Stimulated activated CD4-positive, alpha-beta T cell treated with anti-CD3 and anti-CD28 coated beads, TNF-alpha, amount 100 ng/mL, for 1 hour (primary cell): Measurements from ENCODE around the gene HDAC1.
"Not testable (repeated sequence)": the region's sequence is repeated elsewhere in the genome, so short reads cannot be mapped to it uniquely, and the experiment has no call there.

ENCODE experiments used
- DNase-seq, 3 donors: peaks; one replicate each; pipeline ENCODE4 v3.0.0-alpha.2; 2020; ENCODE audit warnings: low read depth in 3 of 3, low spot score in 1 of 3

The HDAC1 gene

DNA sequence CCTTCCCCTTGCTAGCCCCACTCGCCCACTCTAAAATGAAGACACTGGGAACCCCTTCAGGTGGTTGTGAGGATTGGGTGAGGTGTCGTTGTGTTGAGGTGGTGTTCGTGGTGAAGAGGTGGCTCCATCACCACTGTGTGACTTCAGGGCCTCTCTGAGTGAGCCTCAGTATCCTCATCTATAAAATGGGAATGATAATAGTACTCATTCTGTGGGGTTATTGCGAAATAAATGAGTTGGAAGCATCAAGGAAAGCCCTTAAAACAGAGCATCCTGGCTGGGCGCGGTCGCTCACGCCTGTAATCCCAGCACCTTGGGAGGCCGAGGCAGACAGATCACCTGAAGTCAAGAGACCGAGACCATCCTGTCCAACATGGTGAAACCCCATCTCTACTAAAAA is 50.8 kb downstream of the HDAC1 start:
- no peak for DNase-seq

DNA sequence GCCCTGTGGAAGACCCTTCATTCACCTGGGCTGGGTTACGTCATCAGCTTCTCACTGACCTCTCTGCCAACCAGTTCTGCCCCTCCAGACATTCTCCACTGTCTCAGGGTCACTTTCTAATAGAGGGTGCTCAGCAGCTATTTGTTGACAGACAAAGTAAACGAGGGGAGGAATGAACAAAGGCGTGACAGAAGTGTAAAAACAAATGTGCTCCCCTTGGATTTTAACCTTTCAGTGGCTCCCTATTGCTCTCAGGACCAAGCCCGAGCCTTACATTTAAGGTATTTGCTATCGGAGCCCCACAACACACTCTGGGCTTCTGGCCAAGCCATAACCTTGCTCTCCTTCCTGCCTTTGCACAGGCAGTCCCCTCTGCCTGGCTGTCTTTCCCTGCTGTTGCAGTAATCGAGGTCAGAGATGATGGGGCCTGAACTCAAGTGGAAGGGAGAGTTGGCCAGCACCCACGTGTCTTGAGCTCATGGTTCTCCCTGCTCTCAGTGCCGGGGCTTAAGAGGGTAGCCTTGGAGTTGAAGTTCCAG is 53.5 kb downstream of the HDAC1 start:
- no peak for DNase-seq

DNA sequence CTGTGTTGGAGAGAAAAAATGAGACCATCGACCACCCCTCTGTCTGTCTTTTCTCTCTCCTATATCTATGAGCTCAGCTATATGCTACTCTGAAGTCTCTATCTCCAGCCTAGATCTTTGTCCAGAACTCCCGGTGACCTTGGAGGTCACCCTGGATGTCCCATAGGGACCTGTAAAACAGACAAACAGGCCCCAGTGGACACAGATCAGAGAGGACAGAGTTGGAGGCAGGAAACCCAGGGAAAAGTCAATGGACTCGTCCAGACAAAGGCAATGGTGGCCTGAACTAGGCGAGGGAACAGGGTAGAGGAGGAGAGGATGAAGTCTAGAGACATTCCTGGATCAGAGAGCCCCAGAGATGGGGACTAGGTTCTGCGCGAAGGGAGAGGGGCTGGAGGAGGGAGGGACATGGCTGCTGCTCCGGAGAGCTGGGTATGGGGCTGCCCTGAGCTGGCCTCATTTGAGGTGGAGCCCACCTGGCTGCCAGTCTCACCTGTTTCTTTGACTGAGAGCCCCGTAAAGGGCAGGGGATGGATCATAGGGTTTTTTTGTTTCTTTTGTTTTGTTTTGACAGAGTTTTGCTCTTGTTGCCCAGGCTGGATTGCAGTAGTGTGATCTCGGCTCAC is 54.8 kb downstream of the HDAC1 start:
- DNase-seq: no peak

GRCh38 chr1:32349211-32349708 is 57.4 kb downstream of the HDAC1 start:
- no peak for DNase-seq

GRCh38 chr1:32350785-32351398 is 59.0 kb downstream of the HDAC1 start:
- peak in 2 of 3 donors; percentile 44 to 75 for DNase-seq

DNA sequence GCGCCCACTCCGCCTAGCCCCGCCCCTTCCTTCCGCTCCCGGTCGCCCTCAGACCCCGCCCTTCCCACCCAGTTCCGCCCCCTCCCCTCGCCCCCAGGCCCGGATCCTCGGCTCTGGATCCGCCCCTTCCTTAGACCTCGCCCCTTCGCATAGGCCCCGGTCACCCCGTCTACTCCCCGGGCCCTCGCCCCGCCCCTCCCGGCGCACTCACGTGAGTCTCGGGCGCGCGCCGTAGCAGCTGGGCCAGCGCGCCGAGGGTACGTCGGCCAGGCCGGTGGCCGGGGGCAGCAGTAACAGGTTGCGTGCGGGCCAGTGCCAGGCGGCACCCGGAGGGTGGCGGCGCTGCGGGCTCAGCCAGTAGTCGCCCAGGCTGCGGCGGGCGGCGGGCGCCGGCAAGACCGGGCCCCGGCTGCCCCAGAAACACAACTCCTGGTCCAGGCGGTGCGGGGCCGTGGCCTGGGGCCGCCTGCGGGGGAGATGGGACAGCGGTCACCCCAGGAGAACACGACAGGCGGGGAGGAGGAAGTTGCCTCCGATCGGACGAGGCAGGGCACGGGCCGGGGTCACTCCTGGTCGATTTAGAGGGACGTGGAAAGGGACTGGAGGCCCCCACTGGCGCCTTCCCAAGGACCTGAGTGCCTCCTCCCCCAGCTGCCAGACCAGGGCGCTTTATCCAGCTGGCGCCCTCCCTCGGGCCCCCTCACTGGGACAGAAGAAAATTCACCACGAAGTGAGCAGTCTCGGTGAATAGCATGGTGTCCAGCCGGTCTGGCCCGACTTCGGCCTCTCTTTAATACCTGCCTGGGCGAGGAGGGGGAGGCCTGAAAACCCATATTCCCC is 59.7 kb downstream of the HDAC1 start:
- DNase-seq: peak; percentile 81 to 89 (median 86)

- DNase-seq: no peak
Observed at GRCh38 chr1:32352239-32352745, 60.4 kb downstream of the HDAC1 start.

GRCh38 chr1:32352831-32353383 is 61.0 kb downstream of the HDAC1 start:
- DNase-seq: no peak

DNA sequence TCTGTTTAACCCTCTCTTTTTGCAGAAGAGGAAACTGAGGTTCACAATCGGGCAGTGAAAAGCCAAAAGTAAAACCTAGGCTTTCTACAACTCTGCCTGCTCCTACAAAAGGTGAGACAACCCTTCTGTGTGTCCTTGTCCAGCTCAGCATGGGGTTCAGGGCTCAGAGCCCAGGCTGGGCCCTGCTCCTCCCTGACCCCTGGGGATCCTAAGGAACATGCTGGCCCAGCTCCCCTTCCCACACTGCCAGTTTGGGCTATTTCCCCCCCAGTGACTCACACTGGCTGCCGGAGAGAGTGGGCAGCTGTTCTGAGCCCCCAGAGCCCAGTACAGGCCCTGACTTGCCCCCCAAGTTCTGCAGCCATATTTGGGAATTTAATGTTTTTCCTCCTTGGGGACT is 61.5 kb downstream of the HDAC1 start:
- no peak for DNase-seq

GRCh38 chr1:32353886-32354570 is 62.1 kb downstream of the HDAC1 start:
- no peak for DNase-seq

GRCh38 chr1:32355778-32356177 is 63.9 kb downstream of the HDAC1 start:
- not testable (repeated sequence) for DNase-seq

DNA sequence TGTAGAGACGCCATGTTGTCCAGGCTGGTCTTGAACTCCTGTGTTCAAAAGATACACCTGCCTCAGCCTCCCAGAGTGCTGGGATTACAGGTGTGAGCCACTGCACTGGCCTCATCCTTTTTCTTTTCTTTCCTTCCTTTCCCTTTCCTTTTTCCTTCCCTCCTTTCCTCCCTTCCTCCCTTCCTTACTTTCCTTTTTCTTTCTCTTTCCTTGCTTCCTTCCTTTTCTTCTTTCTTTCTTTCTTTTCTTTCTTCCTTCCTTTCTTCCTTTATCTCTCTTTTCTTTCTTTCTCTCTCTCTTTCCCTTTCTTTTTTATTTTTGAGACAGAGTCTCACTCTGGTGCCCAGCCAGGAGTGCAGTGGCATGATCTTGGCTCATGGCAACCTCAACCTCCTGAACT is 64.6 kb downstream of the HDAC1 start:
- DNase-seq: no peak

GRCh38 chr1:32357614-32358013 is 65.7 kb downstream of the HDAC1 start:
- no peak for DNase-seq

DNA sequence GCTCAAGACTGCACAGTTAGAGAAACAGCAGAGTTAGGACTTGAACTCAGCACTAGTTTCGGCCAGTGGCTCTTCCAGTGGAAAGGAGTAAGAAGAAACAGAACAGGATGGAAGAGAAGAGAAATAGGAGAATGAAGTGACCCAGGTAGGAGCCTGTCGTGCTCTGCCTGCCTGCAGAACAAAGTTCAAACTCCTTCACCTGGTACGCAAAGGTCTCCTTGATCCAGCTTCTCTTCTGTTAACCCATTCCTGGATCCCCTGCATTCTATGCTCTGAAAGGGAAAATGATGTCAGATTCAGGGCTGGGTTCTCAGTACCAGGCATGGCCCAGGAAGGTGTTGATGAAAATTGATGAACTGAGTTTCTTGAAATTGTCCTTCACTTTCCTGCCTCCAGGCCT is 66.6 kb downstream of the HDAC1 start:
- no peak for DNase-seq

- DNase-seq: no peak
Observed at GRCh38 chr1:32361308-32361673, 69.4 kb downstream of the HDAC1 start.

DNA sequence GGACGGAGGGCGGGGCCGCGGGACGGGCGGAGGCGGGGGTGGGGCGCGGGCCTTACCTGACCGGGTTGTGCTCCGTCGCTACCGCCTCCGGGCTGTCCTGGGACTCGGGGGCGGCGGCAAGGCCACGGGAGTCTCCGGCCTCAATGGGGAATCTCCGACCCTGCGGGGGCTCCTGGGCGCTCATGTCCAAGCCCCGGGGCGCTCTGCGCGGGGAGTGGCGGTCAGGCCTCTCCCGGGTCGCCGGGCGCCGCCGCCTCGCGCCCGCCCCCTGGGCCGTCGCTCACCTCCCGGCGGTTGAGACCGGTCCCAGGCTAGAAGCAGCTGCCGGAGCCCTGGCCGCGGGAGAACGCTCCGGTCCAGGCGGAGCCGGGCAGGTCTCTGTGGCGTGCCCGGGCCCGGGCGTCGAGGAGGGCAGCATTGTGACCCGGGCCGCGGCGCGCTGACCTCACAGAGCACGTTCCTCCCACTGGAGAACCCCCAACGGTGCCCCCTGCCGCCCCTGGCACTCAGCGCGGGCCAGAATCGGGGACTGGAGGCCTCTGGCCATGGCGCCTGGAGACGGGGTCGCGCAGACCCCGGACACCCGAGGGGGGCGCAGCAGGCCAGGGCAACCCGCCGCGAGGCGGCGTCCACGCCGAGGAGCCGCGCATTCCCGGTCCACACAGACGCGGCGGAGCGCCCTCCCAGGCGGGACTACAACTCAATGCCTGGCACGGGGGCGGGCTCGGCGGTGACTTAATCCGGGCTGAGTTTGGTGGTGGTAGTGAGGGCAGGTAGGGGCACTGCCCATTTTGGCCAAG is 70.0 kb downstream of the HDAC1 start:
- peak in 1 of 3 donors; percentile 35 for DNase-seq

DNA sequence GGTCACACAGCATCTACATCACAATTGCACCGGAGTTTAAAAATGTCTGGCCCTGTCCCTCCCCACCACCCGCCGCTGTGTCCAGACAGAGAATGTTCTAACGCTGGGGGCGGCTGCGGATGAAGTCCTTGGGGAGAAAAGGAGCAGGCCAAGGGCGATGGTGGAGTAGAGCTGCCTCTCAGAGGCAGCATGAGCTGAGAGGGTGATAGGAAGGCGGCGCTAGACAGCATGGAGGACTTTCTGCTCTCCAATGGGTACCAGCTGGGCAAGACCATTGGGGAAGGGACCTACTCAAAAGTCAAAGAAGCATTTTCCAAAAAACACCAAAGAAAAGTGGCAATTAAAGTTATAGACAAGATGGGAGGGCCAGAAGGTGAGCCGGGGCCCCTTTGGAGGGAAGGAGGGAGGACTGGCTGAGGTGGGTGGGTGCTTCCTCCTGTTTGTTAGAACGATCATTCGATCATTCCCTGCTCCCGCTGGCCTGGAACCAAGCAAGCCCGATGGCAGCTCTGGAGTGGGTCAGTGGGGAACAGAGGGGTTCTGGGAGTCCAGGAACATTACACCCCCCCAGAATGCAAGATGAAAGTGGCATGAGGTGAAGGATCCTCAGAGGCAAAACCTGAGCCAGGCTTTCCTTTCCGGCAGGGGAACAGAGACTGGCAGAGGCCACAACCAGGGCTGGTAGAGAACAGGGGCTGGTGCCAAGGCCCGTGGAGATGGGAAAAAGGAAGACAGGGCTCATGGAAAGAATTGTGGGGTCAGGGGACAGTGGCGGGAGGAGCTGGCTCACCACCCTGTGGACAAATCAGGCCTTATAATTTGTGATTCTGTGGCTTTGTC is 70.8 kb downstream of the HDAC1 start, which contains the start of the genes FAM229A and TSSK3:
Gene FAM229A, minus strand, starts transcription at position 12 of the 840 bp plus-strand sequence. CDS start 394 bp downstream, outside the sequence.
Gene TSSK3, plus strand, starts transcription at position 66 of the 840 bp plus-strand sequence. Its CDS starts 163 bp downstream, at position 229.
- DNase-seq: no peak

DNA sequence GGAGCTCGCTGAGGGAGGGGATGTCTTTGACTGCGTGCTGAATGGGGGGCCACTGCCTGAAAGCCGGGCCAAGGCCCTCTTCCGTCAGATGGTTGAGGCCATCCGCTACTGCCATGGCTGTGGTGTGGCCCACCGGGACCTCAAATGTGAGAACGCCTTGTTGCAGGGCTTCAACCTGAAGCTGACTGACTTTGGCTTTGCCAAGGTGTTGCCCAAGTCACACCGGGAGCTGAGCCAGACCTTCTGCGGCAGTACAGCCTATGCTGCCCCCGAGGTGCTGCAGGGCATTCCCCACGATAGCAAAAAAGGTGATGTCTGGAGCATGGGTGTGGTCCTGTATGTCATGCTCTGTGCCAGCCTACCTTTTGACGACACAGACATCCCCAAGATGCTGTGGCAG is 71.8 kb downstream of the HDAC1 start:
- DNase-seq: no peak

- no peak for DNase-seq
Observed at GRCh38 chr1:32364836-32365235, 73.0 kb downstream of the HDAC1 start.
